NCI-H748 (cell line): Measurements from ENCODE around the gene ELF1.
A peak's percentile ranks its signal among the peaks of the same experiment; 100 is the strongest.

Source experiments
- DNase-seq: peaks from one replicate; lab custom pipeline; 2025; ENCODE audit not compliant: unreplicated experiment; lab: John Stamatoyannopoulos, UW

Gene ELF1

DNA sequence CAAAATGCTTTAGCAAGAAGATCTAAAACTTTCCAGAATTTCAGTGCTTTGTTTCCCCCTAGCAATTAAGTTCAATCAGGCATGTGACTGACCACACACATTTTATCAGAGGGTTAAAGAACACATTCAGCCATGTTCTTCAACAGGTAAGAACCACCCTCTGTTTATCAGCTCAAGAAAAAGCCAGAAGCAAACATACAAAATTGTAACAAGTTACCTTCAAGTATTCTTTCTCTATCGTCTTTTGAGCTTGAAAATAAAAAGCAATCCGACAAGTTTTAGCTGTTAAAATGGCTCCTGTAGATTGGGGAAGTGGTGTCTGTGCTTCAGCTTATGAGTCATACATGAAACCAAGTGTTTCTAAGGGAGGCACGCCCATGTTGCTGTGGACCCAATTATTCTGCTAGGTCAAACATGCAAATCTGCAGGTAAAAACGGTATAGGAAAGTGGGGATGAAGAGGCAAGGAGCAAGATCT, at the start of gene ELF1:
ELF1 (minus strand) TSS at position 306 of the 477 bp plus-strand sequence. CDS start 37,262 bp downstream, outside the sequence.
- peak; percentile 93 for DNase-seq

DNA sequence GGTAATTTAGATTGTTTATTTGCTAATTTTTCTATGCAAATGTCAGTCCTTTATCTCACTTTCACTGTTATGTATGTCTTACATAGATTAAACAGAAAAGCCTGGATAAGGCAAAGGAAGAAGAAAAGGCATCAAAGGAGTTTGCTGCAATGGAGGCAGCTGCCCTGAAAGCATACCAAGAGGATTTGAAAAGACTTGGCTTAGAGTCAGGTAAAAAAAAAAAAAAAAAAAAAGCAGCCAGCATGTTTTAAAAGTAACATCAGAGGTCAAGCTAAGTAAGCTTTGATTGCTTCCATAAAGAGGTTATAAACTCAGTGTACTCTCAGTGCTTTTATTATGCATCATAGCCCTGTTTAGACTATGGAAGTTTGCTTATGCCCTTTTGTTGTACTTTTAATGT, 46.0 kb upstream of the ELF1 start:
- no peak for DNase-seq

DNA sequence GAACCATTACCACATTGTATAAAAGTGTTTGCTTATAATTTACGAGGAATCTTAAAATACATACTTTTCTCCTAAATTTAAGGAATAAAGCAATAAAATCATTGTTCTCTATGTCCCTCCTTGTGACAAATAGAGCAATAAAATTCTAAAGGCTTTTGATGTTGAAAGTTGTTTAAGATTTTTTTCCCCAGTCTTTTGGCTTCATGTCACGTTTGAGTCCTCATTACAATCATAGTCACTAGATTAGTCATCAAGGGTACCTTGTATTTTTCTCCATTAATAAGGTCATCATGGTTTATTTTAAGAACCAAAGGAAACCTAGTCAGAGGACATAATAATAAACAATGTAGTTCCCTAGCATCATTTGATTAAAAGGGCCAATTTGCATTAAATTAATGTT, 45.4 kb upstream of the ELF1 start:
- DNase-seq = no peak

DNA sequence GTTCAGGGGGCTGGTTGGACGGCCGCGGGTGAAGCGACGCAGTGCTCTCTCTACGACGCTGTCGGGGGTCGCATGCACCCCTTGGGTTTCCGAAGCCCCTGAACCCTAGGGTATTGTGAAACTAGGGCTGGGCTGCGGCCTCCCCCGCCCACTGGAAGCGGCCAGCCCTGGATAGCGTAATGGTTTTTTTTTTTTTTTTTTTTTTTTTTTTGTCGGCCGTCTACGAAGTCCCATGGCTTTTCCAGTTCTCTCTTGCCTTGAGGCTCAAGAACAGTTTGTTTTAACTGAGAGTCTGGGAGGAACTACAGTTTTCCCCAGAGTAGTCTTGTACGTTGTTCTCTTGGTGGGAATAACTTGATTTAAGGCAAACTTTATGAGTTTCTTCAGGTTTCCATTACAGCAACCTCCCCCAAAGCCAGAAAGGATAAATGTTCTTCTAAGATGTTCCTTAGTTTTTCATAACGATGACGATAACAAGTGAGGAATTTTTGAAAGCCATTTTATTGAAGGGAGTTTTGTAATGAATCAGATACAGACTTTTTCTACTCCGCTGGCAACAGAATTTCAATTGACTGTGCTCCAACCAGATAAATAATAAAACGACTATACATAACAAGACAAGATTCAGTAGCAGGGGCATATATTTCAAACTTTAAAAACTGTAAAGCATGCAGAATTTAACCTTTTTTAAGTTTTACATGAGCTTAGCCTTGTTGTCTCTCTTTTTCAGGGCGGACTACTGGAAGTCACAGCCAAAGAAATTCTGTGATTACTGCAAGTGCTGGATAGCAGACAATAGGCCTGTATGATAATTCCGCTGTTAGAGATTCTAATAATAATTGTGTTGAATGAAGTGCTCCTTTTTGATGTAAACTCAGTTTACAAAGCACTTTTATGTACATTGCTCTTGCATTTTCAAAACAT, 43.1 kb upstream of the ELF1 start:
- DNase-seq = no peak

DNA sequence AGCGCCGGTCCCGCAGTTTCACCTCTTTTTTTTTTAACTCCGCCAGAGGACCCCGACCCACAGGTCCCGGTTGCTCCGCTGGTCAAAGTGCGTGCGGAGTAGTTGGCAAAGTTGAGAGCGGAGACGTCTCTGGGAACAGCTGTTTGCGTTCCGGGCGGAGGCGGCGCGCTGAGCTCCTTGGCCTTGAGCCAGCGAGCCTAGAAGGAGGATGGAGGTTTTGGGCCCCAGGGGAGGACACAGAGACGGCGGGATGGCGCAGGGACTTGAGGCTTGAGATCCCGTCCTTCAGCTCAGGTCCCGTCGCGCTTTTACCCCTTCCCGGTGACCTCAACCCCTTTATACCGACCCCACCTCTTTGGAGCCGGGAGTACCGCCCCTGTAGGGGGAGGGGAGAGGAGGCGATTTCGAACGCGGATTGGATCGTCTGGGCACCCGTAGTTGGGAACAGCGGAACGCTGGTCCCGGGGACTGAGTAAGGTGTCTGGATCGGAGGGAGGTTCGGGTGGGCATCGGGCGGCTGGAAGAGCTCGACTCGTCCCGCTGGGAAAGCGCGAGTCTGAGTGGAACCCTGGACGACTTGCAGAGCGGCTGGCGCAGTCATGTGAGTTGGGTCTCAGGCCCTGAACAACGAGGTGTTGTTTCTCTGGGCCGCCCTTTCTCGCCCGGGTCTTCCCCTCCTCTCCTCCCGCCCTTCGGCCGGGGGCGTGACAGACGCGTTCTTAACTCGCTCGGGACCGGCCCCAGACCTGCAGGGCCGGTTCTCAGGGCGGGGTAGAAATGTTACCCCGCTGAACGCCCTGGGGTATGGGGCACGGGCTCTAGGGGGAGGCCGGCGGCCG, 42.2 kb upstream of the ELF1 start, which contains the start of gene WBP4:
WBP4 (plus strand) TSS at position 435 of the 839 bp plus-strand sequence; CDS start at position 600, 165 bp downstream.
- peak; percentile 94 for DNase-seq

DNA sequence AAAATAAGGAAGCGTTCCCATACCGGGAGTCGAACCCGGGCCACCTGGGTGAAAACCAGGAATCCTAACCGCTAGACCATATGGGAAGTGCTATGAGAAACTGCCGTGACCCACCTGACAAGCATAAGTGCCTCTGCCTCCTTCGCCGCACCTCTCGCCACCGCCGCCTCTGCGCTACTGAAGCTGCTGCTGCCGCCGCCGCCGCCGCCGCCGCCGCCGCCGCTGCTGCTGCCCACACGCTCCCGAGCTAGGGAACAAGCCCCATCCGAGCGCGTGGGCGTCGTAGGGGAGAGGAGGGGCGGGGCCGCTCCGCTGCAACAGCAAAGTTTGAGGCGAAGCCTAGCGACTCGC, 41.6 kb upstream of the ELF1 start:
- peak; percentile 91 for DNase-seq

DNA sequence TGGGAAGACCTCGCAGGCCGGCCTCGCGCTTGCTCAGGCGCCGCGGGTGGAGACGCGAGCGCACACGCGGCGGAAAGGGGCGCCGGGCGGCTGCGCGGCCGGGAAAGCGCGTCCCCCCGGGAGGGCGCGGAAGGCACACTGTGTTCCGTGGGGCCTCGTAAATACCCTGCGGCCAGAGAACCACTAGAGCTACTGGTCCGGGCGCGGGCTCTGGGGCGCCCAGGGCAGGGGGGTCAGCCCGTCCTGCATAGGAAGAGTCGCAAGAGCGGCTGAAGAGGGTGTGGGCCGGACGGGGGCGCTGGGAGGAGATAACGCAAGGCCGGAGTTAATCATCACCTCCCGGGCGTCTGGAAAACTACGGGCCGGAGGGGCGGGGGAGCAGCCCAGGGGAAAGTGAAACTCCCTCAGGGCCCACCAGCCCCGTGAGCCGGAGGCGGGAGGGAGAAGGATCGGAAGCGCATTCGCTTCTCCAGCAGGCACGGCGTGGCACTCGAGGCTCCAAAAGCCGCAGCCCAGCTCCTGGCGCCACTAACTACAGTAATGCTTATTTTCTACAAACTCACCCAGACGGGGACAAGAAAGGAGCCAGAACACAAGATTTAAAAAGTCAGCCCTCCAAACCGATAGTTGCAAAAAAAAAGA, 41.1 kb upstream of the ELF1 start:
- peak; percentile 95 for DNase-seq

DNA sequence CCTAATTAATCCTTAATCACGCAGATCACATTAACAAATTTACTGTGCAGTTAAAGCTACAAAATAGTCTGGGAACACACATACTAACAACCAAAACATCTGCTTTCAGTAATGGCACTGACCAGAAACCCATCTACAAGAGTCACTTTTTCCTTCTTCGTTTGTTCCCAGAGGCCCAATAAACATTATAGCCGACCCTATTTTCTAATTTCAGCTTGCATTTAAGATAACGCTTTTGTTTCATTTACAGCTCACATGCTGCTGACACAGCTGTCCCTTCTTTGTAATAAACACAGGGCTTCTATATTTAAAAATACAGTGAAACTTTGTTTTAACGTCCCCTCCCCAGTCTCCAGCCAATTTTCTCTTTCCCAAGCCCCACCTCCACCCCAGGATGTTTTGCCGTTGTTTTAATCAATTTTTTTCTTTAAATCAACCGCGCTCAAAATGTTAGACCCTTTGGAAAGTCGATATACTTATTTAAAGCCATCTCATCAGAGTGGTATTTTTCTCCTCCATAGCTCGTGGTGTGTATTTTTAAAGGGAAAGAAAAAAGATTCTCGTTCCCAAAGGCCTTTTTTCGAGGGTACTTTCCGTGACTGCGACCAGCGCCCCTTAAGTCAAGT, 40.5 kb upstream of the ELF1 start:
- DNase-seq = peak; percentile 54

DNA sequence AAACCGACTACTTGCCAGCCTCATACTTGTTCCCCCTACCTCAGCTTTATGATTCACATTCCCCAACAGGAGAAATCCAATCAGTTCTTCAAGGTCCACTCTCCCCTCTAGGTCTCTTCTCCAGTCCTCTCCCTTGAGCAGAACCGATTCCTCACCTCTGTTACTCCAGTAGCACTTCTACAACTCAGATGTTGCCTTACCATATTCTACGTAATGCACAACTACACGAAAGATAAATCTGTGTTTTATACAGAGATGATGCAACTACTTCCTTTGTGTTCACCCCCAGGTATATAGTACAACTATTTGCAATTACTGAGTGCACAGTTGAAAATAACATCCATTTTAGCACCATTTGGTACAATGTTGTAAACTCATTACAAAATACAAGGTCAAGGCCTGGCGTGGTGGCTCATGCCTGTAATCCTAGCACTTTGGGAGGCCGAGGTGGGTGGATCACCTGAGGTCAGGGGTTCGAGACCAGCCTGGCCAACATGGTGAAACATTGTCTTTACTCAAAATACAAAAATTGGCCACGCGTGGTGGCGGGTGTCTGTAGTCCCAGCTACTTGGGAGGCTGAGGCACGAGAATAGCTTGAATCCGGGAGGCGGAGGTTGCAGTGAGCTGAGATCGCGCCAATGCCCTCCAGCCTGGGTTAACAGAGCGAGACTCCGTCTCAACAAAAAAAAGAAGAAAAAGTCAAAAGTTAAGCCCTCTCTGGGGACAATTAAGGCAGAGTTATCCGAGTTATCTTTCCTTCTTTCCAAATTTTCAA, 39.4 kb upstream of the ELF1 start:
- DNase-seq = no peak

DNA sequence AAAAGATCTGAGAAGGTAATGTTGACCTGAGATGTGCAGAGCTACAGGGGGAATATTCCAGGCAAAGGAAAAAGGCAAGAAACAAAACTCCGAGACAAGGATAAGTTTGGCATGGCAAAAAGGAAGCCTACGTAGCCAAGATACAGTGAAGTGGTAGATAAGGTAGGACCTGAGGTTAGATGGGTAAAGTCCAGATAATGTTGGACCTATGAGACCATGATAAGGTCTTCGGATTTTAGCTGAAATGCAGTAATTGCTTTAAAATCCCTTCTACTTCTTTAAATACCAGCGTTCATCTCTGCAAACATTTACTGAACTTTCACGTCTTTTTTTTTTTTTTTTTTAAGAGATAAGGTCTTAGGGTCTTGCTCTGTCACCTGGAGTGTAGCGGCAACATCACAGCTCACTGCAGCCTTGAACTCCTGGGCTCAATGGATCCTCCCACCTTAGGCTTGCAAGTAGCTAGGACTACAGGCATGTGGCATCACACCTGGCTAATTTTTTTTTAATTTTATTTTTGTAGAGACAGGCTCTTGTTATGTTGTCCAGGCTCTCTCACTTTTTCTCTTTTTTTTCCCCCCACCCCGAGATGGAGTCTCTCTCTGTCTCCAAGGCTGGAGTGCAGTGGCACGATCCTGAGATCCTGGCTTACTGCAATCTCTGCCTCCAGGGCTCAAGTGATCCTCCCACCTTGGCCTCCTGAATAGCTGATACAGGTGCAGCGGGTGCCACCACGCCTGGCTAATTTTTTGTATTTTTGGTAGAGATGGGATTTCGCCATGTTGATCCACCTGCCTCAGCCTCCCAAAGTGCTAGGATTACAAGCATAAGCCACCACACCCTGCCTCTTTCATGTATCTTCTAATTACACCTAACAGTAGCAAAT, 38.0 kb upstream of the ELF1 start:
- no peak for DNase-seq

DNA sequence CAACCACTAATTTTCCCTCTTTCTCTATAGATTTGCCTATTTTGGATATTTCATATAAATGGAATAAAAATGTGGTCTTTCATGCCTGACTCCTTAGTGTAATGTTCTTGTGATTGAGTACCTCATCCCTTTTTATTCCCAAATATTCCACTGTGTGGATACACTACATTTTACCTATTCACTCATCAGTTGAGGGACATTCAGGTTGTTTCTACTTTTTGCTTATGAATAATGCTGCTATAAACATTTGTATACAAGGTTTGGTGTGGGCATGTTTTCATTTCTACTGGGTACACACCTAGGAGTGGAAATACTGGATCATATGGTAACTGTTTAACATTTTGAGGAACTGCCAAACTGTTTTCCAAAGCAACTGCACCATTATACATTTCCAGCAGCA, 37.1 kb upstream of the ELF1 start:
- DNase-seq = no peak

DNA sequence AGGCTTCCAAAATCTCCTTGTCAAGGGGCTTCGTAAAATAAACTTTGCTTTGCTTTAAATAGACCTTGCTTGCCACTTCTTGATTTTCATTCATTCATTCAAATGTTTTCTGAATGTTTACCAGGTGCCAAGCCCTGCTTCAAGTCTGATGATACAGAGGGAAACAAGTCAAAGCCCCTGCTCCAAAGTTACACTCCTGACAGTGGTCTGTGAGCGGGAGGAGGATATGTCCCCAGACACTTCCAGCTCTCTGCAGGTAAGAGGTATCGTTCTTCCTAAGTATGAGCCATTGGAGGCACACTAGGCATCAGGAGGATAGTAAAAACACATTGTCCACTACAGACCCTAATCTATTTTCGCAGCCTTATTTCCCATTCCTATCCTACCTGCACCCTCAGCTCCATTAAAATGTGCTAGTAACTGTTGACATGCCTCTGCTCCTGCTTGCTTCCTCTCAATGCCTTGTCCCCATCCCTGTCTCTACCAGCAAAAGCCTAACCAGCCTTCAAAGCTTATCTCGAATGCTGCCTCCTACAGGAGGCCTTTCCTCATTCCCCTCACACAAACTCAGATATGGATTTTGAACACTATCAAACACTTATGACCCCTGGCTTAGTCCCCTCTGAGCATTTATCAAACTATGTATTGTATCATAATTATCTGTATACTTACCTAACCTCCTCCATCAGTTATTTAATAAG, 36.0 kb upstream of the ELF1 start:
- peak; percentile 25 for DNase-seq

DNA sequence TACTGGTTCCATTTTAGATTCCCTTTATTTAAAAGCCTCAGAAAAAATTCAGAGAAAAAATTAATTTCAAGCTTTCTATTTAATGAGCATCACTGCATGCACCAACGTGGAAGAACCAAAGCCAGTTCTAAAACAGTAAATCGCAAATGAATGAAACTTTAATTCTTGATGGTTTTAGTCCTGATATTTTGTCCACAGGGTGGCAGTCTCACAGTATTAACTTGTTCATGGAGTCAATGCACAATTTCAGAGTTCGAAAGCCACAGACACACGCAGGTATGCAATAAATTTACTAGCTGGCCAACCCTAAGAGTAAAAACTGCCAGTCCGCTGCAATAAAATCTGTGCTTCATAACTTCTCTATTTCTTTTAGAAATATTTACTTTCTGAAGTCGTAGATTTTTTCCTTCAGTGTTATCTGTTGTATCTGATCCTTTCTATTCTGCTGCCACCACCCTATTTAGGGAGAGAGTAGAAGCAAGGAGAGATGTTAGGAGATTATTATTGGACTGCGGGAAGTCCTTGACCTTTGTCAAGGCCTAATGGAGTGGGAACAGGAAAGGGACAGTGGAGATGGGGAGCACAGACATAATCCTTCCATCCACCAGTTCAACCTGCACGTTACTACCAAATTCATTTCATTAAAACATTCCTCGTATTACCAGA, 35.2 kb upstream of the ELF1 start:
- DNase-seq = peak; percentile 60

DNA sequence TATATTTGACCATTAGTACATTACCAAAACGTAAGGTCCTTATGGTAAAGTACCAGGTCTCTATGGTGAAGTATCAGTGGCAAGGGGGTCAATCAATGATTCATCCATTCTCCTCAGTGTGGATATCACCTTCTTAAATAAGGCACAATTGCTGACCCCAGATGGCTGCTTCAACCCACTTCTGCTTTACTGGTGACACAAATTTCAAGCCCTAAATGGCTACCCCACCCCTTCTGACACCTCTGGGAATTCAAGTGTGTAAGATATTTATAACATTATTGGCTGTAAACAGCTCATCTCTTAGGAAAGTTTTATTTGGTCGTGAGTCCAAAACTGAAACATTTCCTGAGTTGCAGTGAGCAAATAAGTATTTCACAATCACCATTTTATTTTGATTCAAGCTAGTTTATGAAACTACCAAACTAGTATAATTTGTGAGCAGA, 34.3 kb upstream of the ELF1 start:
- DNase-seq = no peak

DNA sequence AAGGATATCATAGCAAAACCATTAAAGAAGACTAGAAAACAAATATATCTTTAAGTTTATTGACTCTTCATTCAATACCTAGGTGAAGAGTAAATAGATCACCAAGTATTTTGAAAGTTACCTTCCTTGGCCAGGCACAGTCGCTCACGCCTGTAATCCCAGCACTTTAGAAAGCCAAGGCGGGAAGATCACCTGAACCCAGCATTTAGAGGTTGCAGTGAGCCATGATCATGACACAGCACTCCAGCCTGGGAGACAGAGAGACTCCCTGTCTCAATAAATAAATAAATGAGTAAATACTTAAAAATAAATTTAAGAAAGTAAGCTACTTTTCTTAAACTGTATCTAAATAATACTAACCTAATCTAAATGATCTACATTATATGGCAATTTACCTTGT, 33.3 kb upstream of the ELF1 start:
- DNase-seq = no peak

DNA sequence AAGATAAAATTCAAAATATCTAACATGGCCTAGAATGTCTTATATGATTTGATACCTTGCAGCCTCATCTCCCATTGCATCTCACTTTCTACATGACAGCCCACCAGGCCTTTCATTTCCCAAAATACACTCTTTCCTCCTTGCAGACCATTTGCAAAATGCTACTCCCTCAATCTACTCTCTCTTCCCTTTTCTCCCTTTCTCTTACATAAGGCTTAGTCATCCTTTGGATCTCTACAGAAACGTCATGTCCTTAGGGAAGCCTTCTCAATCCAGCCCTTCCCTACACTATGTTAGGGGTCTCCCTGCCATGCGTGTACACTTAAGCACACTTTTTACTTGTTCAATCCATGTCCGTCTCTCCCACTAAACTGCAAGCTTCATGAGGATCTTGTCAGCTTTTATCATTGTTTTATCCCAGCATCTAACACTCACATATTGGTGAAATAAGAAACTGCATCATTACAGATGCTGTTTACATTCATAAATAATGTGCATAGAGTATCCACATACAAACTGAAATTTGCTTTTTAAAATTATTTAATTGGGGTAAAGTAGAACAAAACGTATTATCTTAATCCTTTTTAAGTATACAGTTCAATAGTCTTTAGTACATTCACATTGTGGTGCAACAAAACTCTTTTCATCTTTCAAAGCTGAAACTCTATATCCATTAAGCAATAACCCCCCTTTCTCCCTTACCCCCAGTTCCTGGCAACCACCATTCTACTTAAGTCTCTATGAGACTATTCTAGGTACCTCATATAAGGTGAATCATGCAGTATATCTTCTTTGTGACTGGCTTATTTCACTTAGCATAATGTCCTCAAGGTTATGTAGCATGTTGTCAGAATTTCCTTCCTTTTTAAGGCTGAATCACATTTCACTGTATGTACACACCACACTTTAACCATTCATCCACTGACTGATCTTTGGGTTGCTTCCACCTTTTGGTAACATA, 30.6 kb upstream of the ELF1 start:
- DNase-seq = no peak

DNA sequence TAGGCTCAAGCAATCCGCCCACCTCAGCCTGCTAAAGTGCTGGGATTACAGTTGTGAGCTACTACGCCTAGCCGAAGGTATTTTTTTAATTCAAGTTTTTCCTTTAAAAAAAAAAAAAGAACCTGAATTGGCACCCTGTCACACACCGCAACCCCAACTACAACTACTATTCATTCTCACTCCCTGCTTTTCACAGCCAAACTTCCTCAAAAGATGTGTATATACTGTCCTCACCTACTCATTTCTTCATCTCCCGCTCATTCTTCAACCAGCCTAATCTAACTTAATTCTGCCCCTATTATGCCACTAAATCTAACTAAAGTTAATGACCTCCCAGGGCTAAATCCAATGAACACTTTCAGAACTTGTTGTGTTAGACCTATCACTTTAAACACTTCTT, 29.5 kb upstream of the ELF1 start:
- no peak for DNase-seq
